Osteocyte (in vitro differentiated cells): Measurements from ENCODE around the gene ERGIC3. TPM values are rescaled to one million over a fixed set of nuclear protein-coding genes. Genes with fewer than 3 reads are reported as not detected.
A peak's percentile ranks its signal among the peaks of the same experiment; 100 is the strongest.

ENCODE experiments used
- DNase-seq: peaks from one replicate; pipeline ENCODE4 v3.0.0; 2021; ENCODE audit warnings: mixed read lengths; ENCODE audit not compliant: unreplicated experiment; ENCODE audit errors: extremely low spot score
- H3K27ac Mint-ChIP-seq: one replicate; pipeline ENCODE4 v1.8.0; 2021; ENCODE audit warnings: mild to moderate bottlenecking, mixed read lengths; ENCODE audit not compliant: unreplicated experiment
- H3K27me3 Mint-ChIP-seq: one replicate; pipeline ENCODE4 v1.8.0; 2021; ENCODE audit warnings: mixed read lengths; ENCODE audit not compliant: unreplicated experiment
- H3K36me3 Mint-ChIP-seq: one replicate; pipeline ENCODE4 v1.8.0; 2021; ENCODE audit warnings: mixed read lengths; ENCODE audit not compliant: unreplicated experiment
- H3K4me1 Mint-ChIP-seq: one replicate; pipeline ENCODE4 v1.8.0; 2021; ENCODE audit warnings: mixed read lengths; ENCODE audit not compliant: unreplicated experiment
- H3K4me3 Mint-ChIP-seq: one replicate; pipeline ENCODE4 v1.8.0; 2021; ENCODE audit warnings: mild to moderate bottlenecking, moderate library complexity, mixed read lengths; ENCODE audit not compliant: unreplicated experiment
- H3K9me3 Mint-ChIP-seq: one replicate; pipeline ENCODE4 v1.8.0; 2021; ENCODE audit warnings: mixed read lengths; ENCODE audit not compliant: unreplicated experiment
- total RNA-seq: library from RNA; stranded (reverse); gene quantifications from 2 replicates; pipeline ENCODE4 v1.2.1, GENCODE V29; 2021
- TF ChIP-seq, protein P1 (sequence below): fragments of 200-600 bp; sonication (generic); IDR thresholded peaks from 2 replicates; pipeline ENCODE4 v1.5.0; 2021; ENCODE audit warnings: antibody characterized with exemption, mild to moderate bottlenecking, moderate library complexity

The ERGIC3 gene
- total RNA-seq, 1 donor from 2014 or later: 313 TPM

DNA sequence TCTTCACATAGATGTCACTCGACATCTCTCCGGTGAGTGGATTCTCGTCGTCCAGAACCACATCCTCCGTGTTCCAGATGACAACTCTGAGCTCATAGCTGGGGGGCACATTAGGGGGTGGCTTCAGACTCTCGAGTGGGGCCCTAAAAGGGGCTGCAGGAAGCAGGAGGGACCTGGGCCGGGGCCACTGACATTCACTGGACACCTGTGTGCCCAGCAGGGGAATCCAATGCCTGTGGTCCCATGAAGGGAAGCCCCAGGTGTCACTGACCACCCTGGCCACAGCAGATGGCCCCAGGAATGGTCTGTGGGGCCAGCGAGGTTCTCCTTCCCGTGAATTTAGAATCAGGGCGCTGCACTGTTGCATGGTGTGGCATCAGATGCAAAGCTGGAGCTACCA lies 18.7 kb downstream of the ERGIC3 start:
- H3K4me3 Mint-ChIP-seq: no peak overlapping the region
- H3K27ac Mint-ChIP-seq: no peak overlapping the region
- no peaks in the 10 kb centered on the region for H3K9me3 Mint-ChIP-seq
- H3K27me3 Mint-ChIP-seq: no peaks in the 10 kb centered on the region
- peaks cover 8% of the 10 kb centered on the region for H3K36me3 Mint-ChIP-seq
- DNase-seq: no peak
- TF ChIP-seq, protein P1, sequence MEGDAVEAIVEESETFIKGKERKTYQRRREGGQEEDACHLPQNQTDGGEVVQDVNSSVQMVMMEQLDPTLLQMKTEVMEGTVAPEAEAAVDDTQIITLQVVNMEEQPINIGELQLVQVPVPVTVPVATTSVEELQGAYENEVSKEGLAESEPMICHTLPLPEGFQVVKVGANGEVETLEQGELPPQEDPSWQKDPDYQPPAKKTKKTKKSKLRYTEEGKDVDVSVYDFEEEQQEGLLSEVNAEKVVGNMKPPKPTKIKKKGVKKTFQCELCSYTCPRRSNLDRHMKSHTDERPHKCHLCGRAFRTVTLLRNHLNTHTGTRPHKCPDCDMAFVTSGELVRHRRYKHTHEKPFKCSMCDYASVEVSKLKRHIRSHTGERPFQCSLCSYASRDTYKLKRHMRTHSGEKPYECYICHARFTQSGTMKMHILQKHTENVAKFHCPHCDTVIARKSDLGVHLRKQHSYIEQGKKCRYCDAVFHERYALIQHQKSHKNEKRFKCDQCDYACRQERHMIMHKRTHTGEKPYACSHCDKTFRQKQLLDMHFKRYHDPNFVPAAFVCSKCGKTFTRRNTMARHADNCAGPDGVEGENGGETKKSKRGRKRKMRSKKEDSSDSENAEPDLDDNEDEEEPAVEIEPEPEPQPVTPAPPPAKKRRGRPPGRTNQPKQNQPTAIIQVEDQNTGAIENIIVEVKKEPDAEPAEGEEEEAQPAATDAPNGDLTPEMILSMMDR: no peak
- no peaks in the 10 kb centered on the region for H3K4me1 Mint-ChIP-seq

GRCh38 chr20:35561268-35561667 lies 19.4 kb downstream of the ERGIC3 start:
- Mint-ChIP-seq H3K27ac (no peak overlapping the region), H3K9me3 (no peaks in the 10 kb centered on the region), H3K4me3 (no peak overlapping the region), H3K36me3 (peaks cover 6% of the 10 kb centered on the region), H3K27me3 (peaks cover 3% of the 10 kb centered on the region), H3K4me1 (no peaks in the 10 kb centered on the region)
- TF ChIP-seq, protein P1: peak; percentile 40
- DNase-seq: no peak

GRCh38 chr20:35561671-35562070 lies 19.8 kb downstream of the ERGIC3 start:
- Mint-ChIP-seq H3K4me1 (no peaks in the 10 kb centered on the region), H3K9me3 (no peaks in the 10 kb centered on the region), H3K27me3 (peaks cover 3% of the 10 kb centered on the region), H3K27ac (no peak overlapping the region), H3K4me3 (no peak overlapping the region), H3K36me3 (peaks cover 4% of the 10 kb centered on the region)
- DNase-seq: no peak
- TF ChIP-seq, protein P1: no peak

DNA sequence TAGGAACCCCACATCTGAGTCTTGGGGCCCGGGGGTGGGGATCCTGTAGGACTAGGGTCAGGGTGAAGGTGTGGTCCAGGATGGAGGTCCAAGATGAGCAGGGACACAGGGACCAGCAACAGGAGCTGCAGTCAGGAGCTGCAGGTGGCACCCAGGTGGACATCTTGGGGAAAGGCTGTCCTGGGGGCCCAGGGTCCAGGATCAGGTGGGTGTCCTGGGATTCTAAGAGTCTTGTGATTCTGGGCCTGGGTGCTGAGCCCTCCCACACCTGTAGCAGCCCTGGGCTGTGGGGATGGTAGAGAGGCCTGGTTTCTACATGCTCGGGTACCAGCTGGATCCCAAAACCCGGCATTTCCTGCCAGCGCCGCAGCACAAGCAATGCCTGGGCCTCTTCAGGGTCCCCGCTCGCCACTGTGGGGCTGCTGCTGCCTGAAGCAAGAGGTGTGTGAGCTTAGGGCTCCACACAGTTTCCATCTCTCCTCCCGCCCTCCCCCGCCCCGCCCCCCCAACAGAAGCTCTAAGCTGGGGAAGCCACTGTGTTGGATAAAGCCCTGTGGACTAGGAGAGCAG lies 20.7 kb downstream of the ERGIC3 start:
- no peak overlapping the region for H3K27ac Mint-ChIP-seq
- DNase-seq: no peak

GRCh38 chr20:35563834-35564233 lies 22.0 kb downstream of the ERGIC3 start:
- no peak overlapping the region for H3K4me3 Mint-ChIP-seq
- peaks cover 10% of the 10 kb centered on the region for H3K27me3 Mint-ChIP-seq
- TF ChIP-seq, protein P1: no peak
- H3K36me3 Mint-ChIP-seq: no peaks in the 10 kb centered on the region
- DNase-seq: no peak
- H3K9me3 Mint-ChIP-seq: no peaks in the 10 kb centered on the region
- H3K27ac Mint-ChIP-seq: no peak overlapping the region
- H3K4me1 Mint-ChIP-seq: no peaks in the 10 kb centered on the region

More for the DNA sequence above, 20.7 kb downstream of the ERGIC3 start:
- Mint-ChIP-seq H3K27me3 (peaks cover 9% of the 10 kb centered on the region), H3K9me3 (no peaks in the 10 kb centered on the region), H3K4me1 (no peaks in the 10 kb centered on the region), H3K36me3 (no peaks in the 10 kb centered on the region), H3K4me3 (no peak overlapping the region)
- TF ChIP-seq, protein P1: no peak
